Left lung (tissue), 10 donors: ENCODE results near the gene UXS1. TPM values are rescaled to one million over a fixed set of nuclear protein-coding genes. Genes with fewer than 3 reads are reported as not detected.

Experiments
- ATAC-seq: fragments of 200-7000 bp; cut with Tn5 transposase; one replicate; pipeline ENCODE4 v1.9.1; 2020; ENCODE audit warnings: moderate library complexity
- DNase-seq, 4 donors: peaks; one replicate each; pipeline ENCODE4 v3.0.0-alpha.2; 2013 to 2020
- H3K27ac ChIP-seq, 2 donors: fragments of 200-600 bp; sonication (generic) in 1 of 2; one replicate each; pipeline versions ENCODE4 v1.5.0 to v1.8.0; 2020 to 2021
- H3K27me3 ChIP-seq, 2 donors: fragments of 200-600 bp; sonication (generic) in 1 of 2; one replicate each; pipeline versions ENCODE4 v1.5.0 to v1.8.0; 2020 to 2021
- H3K36me3 ChIP-seq, 2 donors: fragments of 200-600 bp; sonication (generic) in 1 of 2; one replicate each; pipeline versions ENCODE4 v1.5.0 to v1.8.0; 2020 to 2021
- H3K4me1 ChIP-seq, 2 donors: fragments of 200-600 bp; one replicate each; pipeline ENCODE4 v1.8.0; 2021
- H3K4me3 ChIP-seq, 2 donors: fragments of 200-600 bp; sonication (generic) in 1 of 2; one replicate each; pipeline versions ENCODE4 v1.5.0 to v1.8.0; 2020 to 2021; ENCODE audit warnings: mild to moderate bottlenecking in 1 of 2
- H3K9me3 ChIP-seq, 2 donors: fragments of 200-600 bp; sonication (generic) in 1 of 2; one replicate each; pipeline versions ENCODE4 v1.5.0 to v1.8.0; 2020 to 2021
- CTCF ChIP-seq, 2 donors: fragments of 200-600 bp; sonication (generic) in 1 of 2; IDR thresholded peaks; one replicate each; pipeline versions ENCODE4 v1.5.0 to v1.8.0; 2021; ENCODE audit warnings: antibody characterized with exemption in 2 of 2
- intact Hi-C, 2 donors: fragments of 100-400 bp; cut with DNase I; formaldehyde crosslinking; loops; one replicate each; pipeline versions ENCODE4 v1.11.2 to v1.14.2; 2022
- polyA plus RNA-seq, 6 donors: library from polyadenylated mRNA; unstranded; fragments of 120-200 nt; gene quantifications; one replicate each; pipeline ENCODE4 v1.2.1, GENCODE V29; 2013; ENCODE audit not compliant: insufficient read length in 6 of 6
- total RNA-seq, 2 donors: library from RNA; stranded (reverse); fragmentation: NEBNext Ultra II Directional; extraction: Animal tissue kit (Norgen Biotek cat#: 25700); gene quantifications; one replicate each; pipeline ENCODE4 v1.2.1, GENCODE V29; 2021
- donor health status: DM: no; HTN: yes; CAD: no.
- donor health status: DM: no; HTN: no; CAD: no.

Gene UXS1
- total and polyA plus RNA-seq, 8 donors: 46.9 to 98.5 (median 87.4) TPM

- Histone ChIP-seq H3K27ac (no peak overlapping the region), H3K4me1 (peaks cover 0 to 4% of the 10 kb centered on the region in 2 donors), H3K36me3 (peaks cover 0 to 61% of the 10 kb centered on the region in 2 donors), H3K9me3 (no peaks in the 10 kb centered on the region), H3K4me3 (no peak overlapping the region), H3K27me3 (no peaks in the 10 kb centered on the region)
- TF ChIP-seq CTCF (IDR thresholded peaks at IDR 0.05): no peak
- intact Hi-C loops: no loop called here
- no peak for DNase-seq
- ATAC-seq: no peak
Observed at GRCh38 chr2:106099691-106100090, 94.4 kb downstream of the UXS1 start.

DNA sequence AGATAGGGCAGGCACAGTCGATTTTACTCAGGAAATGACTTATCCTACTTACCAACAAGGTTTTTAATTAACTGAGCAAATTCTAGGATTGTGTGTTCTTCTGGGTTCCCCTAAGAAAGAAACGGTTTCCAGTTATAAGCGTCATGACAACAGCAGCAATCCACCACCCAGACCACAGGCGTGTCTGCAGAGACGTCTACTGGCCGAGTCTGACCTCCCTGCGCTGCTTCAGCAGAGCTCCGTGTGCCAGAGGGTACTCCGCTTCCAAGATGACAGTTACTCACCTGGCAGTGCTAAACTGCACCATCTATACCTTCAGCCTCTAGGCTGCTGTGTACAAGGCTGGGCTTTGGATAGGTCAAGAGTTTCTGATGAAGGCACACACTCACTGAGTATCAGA is 95.4 kb downstream of the UXS1 start:
- Histone ChIP-seq H3K27me3 (no peaks in the 10 kb centered on the region), H3K27ac (no peak overlapping the region), H3K36me3 (peaks cover 0 to 71% of the 10 kb centered on the region in 2 donors), H3K4me3 (no peak overlapping the region), H3K9me3 (no peaks in the 10 kb centered on the region), H3K4me1 (peaks cover 0 to 4% of the 10 kb centered on the region in 2 donors)
- DNase-seq (no peak), ATAC-seq (no peak)
- intact Hi-C loops: no loop called here
- no peak for TF ChIP-seq CTCF (IDR thresholded peaks at IDR 0.05)

- H3K36me3 ChIP-seq: peaks cover 0 to 71% of the 10 kb centered on the region in 2 donors
- intact Hi-C loops: no loop called here
- no peaks in the 10 kb centered on the region for H3K9me3 ChIP-seq
- no peak overlapping the region for H3K27ac ChIP-seq
- DNase-seq (no peak), ATAC-seq (no peak)
- H3K27me3 ChIP-seq: no peaks in the 10 kb centered on the region
- no peak overlapping the region for H3K4me3 ChIP-seq
- peaks cover 0 to 4% of the 10 kb centered on the region in 2 donors for H3K4me1 ChIP-seq
- no peak for TF ChIP-seq CTCF (IDR thresholded peaks at IDR 0.05)
Observed at GRCh38 chr2:106098081-106098480, 96.0 kb downstream of the UXS1 start.

DNA sequence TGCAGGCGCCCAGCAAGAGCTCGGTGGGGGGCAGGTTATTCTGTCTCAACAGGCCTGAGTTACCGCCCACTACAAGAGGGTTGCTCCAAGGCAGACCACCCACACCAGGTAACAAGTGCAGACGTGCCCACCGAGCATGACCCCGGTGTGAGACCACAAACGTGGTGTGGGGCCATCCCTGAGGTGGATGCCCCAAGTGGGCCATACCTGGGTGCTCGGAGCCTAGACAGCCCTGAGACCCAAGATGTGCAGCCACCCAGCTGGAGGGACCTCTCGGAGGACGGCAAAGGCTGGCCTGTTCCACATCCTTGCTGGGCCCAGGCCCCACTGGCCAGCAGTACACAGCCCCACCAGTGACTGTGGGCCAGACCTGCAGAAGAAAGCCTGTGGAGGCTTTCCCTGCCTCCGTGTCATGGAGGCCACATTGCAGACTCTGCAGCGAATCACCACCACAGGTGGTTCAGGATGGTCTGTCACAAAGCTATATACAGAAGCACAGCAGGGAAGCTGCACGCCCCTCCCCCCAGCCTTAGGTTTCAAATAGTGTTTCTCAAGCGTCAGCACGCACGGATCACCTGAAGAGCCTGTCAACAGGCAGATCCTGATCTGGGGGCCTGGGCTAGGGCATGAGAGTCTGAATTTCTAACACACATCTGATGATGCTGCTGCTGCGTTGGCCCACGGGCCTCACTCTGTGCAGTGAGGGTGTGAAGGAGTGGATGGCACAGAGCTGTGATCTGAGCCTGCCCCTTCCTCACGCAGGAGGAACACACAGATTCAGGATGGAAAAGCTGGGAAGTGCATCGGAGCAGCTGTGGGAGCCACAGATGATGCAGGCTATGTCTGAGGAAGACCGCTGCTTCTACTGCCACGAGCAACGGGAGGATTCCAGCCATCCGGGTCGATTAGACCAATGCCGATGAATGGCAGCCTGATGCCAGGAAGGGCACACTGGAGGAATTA is 96.8 kb downstream of the UXS1 start:
- no peak for DNase-seq
- H3K36me3 ChIP-seq: peaks cover 0 to 72% of the 10 kb centered on the region in 2 donors

More for the DNA sequence above, 96.8 kb downstream of the UXS1 start:
- peaks cover 0 to 4% of the 10 kb centered on the region in 2 donors for H3K4me1 ChIP-seq
- no peaks in the 10 kb centered on the region for H3K27me3 ChIP-seq
- H3K27ac ChIP-seq: no peak overlapping the region
- intact Hi-C loops: no loop called here
- H3K4me3 ChIP-seq: no peak overlapping the region
- no peaks in the 10 kb centered on the region for H3K9me3 ChIP-seq
- TF ChIP-seq CTCF (IDR thresholded peaks at IDR 0.05): no peak
- ATAC-seq: no peak
